Ramos (cell line): ENCODE measurements around the gene HJURP.
"Not testable (repeated sequence)": the region's sequence is repeated elsewhere in the genome, so short reads cannot be mapped to it uniquely, and the experiment has no call there.

Experiments
- in situ Hi-C: fragments of 300-500 bp; cut with MboI; formaldehyde crosslinking; loops from one replicate; pipeline ENCODE4 v1.14.3; 2022; ENCODE audit warnings: low sequenced_read_pairs; ENCODE audit not compliant: unreplicated experiment

The HJURP gene

GRCh38 chr2:233854241-233854981, at the start of gene HJURP:
HJURP (minus strand) TSS chr2:233854535; CDS start chr2:233854500, 35 bp downstream.
- in situ Hi-C loops = no loop called here

GRCh38 chr2:233901884-233902283, 47.5 kb upstream of the HJURP start:
- in situ Hi-C loops = no loop called here

- in situ Hi-C loops = no loop called here
These were observed 47.0 kb upstream of the HJURP start for GRCh38 chr2:233901367-233901766.

GRCh38 chr2:233896253-233896652, 41.9 kb upstream of the HJURP start:
- in situ Hi-C loops = not testable (repeated sequence)

GRCh38 chr2:233892793-233893192, 38.5 kb upstream of the HJURP start:
- in situ Hi-C loops = no loop called here

- in situ Hi-C loops = no loop called here
These were observed 28.0 kb upstream of the HJURP start for GRCh38 chr2:233882353-233882752.

GRCh38 chr2:233872125-233872524, 17.8 kb upstream of the HJURP start:
- in situ Hi-C loops = not testable (repeated sequence)

GRCh38 chr2:233871432-233871831, 17.1 kb upstream of the HJURP start:
- in situ Hi-C loops = no loop called here

- in situ Hi-C loops = no loop called here
These were observed 13.7 kb upstream of the HJURP start, which contains the start of gene MSL3B for GRCh38 chr2:233867993-233868532. MSL3B (minus strand) TSS chr2:233868386.

- in situ Hi-C loops = no loop called here
These were observed 12.1 kb upstream of the HJURP start for GRCh38 chr2:233866479-233866878.

- in situ Hi-C loops = no loop called here
These were observed 11.5 kb upstream of the HJURP start for GRCh38 chr2:233865838-233866237.

GRCh38 chr2:233862261-233862768, 8.0 kb upstream of the HJURP start:
- in situ Hi-C loops = no loop called here

- in situ Hi-C loops = no loop called here
These were observed 4.0 kb upstream of the HJURP start for GRCh38 chr2:233858331-233858730.

GRCh38 chr2:233857511-233858141, 3.3 kb upstream of the HJURP start:
- in situ Hi-C loops = no loop called here

- in situ Hi-C loops = no loop called here
These were observed 1.8 kb upstream of the HJURP start for GRCh38 chr2:233856184-233856583.

- in situ Hi-C loops = no loop called here
These were observed 1.0 kb upstream of the HJURP start for GRCh38 chr2:233855345-233855744.

GRCh38 chr2:233853883-233854240, 473 bp downstream of the HJURP start:
- in situ Hi-C loops = no loop called here

- in situ Hi-C loops = no loop called here
These were observed 982 bp downstream of the HJURP start for GRCh38 chr2:233853353-233853752.

GRCh38 chr2:233852056-233852455, 2.3 kb downstream of the HJURP start:
- in situ Hi-C loops = no loop called here

GRCh38 chr2:233851169-233851568, 3.2 kb downstream of the HJURP start:
- in situ Hi-C loops = no loop called here

- in situ Hi-C loops = no loop called here
These were observed 3.6 kb downstream of the HJURP start for GRCh38 chr2:233850745-233851144.
